GM21529 (cell line): ENCODE data around the gene CKS1B.

ENCODE experiments used
- ATAC-seq: cut with Tn5 transposase; IDR thresholded peaks from one replicate; pipeline ENCODE4 v1.9.1; 2021; ENCODE audit not compliant: unreplicated experiment

The CKS1B gene

GRCh38 chr1:154974102-154974807 lies at the start of gene CKS1B:
Gene CKS1B, plus strand, starts transcription at chr1:154974681. Its CDS starts 65 bp downstream, at chr1:154974746.
- peak; percentile 78 for ATAC-seq

DNA sequence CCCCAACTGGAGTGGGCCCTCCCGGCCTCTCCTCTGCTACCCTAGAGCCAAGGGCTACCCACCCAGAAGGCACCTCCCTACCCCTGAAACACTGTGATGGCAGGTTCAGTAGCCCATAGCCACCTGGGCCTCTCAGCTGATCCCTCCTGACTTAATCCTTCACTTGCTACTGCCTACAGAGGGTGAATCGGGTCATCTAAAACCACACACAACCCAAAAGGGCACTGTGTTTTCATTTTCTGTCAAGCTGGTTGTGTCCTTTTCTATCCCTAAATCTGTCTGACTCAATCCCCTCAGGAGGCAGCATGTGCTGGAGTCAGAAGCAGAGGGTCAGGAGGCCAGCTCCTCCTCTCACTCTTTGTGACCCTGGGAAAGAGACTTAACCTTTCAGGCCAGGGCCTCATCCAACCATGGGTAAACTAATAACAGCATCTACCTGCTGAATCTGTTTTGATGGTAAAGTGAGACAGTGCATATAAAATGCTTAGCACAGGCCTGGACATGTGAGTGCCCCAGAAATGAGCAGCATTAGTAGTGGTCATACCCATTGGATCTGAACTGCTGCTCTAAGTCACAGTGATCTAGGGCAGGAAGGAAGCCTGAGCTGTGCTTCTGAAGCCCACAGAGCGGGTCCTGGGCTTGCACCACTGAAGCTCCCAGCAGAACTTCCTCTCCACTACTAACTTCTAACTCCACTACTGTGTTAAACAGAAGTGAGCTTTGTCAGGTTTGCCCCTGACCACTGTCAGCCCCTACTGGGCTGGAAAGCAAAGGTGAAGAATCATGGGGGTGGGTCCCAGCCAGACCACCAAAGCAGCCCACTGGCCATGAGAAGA lies 48.9 kb upstream of the CKS1B start:
- ATAC-seq = no peak

GRCh38 chr1:154926201-154926600 lies 48.3 kb upstream of the CKS1B start:
- ATAC-seq = no peak

- ATAC-seq = no peak
These were observed 42.5 kb upstream of the CKS1B start for GRCh38 chr1:154931940-154932487.

DNA sequence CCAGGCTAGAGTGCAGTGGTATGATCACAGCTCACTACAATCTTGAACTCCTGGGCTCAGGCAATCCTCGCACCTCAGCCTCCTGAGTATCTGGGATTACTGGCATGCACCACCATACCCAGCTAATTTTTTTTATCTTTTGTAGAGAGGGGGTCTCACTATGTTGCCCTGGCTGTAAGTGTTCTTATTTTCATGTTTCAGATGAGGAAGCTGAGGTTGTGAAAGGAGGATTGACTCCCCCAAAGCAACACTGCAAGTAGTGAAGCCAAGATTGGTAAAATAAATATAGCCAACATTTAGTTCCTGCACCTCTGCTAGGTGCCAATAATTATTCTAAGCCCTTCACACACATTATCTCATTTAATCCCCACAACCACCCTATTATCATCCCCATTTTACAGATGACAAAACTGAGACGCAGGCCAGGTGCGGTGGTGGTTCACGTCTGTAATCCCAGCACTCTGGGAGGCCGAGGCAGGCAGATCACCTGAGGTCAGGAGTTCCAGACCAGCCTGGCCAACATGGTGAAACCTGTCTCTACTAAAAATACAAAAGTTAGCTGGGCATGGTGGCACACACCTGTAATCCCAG lies 40.0 kb upstream of the CKS1B start:
- ATAC-seq = no peak

- no peak for ATAC-seq
These were observed 38.5 kb upstream of the CKS1B start for GRCh38 chr1:154935749-154936554.

- ATAC-seq = peak; percentile 69
These were observed 37.9 kb upstream of the CKS1B start, which contains the start of gene PMVK for GRCh38 chr1:154936555-154937084. Gene PMVK, minus strand, starts transcription at chr1:154936719. Its CDS starts 34 bp downstream, at chr1:154936685.

GRCh38 chr1:154937085-154937987 lies 37.1 kb upstream of the CKS1B start:
- peak; percentile 48 for ATAC-seq

GRCh38 chr1:154937988-154938386 lies 36.5 kb upstream of the CKS1B start:
- ATAC-seq = no peak

DNA sequence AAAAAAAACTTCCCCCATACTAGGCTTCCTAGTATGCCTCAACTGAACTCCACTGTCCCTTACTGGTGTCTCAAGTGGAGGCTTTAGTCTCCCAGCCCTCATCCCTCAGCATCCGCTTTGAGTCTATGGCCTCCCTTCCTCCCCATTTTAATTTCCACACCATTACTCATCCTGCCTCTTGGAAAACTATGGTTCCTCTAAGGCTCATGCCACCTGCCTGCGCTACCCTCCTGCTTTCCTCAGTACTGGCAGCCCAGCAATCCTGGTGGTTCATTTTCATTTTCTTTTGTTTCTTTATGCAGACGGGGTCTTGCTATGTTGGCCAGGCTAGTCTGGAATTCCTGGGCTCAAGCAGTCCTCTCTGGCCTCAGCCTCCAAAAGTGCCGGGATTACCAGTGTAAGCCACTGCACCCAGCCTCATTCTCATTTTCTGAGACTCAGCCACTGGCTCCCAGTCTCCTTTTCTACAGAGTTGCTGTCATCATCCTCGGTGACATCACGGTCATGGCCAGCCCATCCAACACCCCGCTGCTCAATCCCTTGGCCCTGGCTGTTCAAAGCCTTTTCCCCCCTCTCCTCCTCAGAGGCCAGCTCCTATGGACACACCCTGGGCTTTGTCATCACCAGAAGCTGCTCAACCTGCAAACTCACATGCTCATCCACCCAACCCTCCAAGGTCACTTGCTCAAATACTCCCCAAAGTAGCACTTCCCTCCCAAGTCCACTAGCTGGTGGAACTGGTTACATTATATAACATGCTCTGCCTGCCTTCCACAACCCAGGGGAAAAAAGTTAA lies 35.7 kb upstream of the CKS1B start:
- no peak for ATAC-seq

DNA sequence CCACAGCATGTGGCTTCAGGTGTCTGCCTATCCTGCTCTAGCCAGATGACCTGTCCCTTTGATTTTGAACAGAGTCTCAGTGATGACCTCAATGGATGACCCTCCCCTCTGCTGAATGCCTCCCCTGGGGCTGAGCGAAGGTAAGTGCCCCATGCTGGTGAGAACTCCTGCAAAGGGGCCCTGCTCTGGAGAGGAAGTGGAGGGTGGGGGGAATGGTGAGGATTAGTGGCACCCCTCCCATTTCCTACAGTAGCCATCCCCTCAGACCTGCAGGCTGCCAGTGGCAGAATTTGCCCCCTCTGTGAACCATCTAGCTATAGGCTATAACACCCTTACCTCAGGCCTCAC lies 34.3 kb upstream of the CKS1B start:
- no peak for ATAC-seq

DNA sequence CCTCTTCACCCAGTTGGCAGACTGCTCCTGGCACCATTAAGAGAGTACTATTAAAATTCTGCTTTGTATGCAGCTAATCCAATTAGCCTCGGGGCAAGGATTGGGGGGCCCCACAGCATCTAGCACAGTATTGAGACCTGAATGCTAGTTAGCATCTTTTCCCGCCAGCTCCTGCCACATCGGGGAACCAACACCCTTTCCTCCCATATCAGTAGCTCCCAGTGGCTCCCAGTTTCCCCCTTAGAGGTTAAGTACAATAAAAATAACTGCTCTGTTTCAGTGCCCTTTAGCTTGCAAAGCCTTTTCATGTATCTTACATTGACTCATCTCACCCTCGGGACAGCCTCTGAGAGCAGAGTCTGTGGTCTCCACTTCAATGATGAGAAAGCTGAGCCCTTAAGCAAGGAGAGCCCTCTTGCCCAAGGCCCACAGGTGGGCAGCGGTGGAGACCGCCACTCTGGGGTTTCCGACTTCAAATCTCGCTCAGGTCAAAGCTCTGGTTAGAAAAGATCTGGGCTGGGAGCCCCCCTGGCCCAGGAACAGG lies 33.8 kb upstream of the CKS1B start:
- ATAC-seq = no peak

DNA sequence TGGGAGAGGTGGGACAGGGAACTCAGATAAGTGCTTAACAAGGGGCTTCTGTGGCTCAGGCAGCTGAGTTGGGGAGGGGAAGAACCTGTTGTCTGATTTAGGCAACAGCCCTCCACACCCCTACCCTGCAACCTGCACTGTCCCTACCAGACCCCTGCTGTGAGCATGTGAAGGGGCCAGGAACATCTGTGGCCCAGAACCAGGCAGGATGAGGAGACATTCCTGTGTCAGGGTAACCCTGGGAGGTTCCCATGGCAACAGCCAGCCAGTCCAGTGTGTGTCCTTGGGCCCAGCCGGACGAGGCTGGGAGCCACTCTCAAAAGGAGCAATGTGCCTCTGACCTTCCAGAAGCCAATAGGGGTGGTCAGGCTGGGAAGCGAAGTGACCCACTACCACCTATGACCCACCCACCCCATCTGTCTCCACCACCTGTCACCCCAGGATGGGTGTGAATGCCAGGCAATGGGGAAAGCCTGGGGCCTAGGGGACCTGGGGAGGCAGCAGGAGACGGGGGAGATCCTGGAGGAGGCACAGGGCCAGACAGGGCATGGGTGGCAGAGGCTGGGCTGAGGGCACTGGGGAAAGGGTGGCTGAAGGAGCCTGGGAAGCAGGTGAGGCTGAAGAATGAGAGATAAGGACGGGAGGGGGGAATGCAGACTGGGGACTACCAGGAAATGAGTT lies 33.0 kb upstream of the CKS1B start:
- ATAC-seq = no peak

- ATAC-seq = no peak
These were observed 30.7 kb upstream of the CKS1B start for GRCh38 chr1:154943649-154944400.

GRCh38 chr1:154944401-154945159 lies 29.9 kb upstream of the CKS1B start:
- ATAC-seq = no peak

DNA sequence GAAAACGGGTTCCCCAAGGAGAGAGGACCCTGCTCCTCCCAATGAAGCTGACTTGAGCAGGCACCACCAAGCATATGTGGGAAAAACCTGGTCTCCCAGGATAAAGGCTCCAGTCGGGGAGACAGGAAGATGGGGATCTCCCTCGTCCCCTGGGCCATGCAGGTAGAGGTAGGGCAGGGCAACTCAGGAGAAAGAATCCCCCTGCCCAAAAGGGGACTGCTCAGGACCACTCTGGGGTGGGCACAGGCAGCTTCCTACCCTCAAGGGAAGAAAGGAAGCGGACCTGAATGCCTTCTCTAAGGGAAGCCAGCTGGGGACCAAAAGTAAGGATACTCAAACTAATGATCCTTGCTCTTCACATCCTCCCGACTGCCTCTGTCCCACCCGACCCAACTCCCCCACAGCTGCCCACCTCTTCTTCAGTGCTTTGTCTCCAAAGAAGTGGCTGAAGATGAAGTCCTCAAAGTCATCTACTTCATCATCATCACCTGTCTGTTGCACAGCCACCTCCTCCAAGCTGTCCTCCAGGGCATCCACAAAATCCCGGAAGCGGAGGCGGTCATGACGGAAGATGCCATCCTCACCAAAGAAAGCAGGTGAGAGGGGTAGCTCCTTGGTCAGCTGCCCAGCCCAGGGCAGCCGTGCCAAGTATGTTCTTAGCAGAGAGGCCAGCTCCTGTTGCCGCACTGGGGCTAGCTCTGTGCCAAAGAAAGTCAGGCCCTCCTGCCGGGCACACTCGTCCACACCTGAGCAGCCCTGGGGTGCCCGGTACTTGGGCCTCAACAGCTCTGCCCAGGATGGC lies 29.1 kb upstream of the CKS1B start:
- ATAC-seq = no peak
